Kidney (tissue), 14 donors: ENCODE results near the gene GMEB2. TPM values are rescaled to one million over a fixed set of nuclear protein-coding genes. Genes with fewer than 3 reads are reported as not detected.

Source experiments
- DNase-seq, 5 donors: peaks; one replicate each; pipeline ENCODE4 v3.0.0-alpha.2; 2013 to 2020
- FAIRE-seq: peaks from 2 replicates; lab custom pipeline; 2012; peaks lifted over from hg19 to GRCh38; lab: Jason Lieb, UNC
- H3K27ac ChIP-seq, 2 donors: one replicate each; pipeline ENCODE4 v1.7.0; 2013; ENCODE audit warnings: low read depth in 2 of 2, low read length in 2 of 2, inconsistent platforms in 1 of 2
- H3K27me3 ChIP-seq: one replicate; pipeline ENCODE4 v1.7.1; 2013; ENCODE audit warnings: low read length, inconsistent platforms; ENCODE audit not compliant: control insufficient read depth, insufficient read depth
- H3K36me3 ChIP-seq, 3 donors: one replicate each; pipeline versions ENCODE4 v1.7.0 to v1.7.1; 2013; ENCODE audit warnings: low read length in 3 of 3, control low read depth in 1 of 3, inconsistent platforms in 1 of 3; ENCODE audit not compliant: insufficient read depth in 3 of 3, control insufficient read depth in 2 of 3
- H3K4me1 ChIP-seq, 3 donors: one replicate each; pipeline versions ENCODE4 v1.7.0 to v1.7.1; 2013; ENCODE audit warnings: low read length in 3 of 3, inconsistent platforms in 1 of 3, low read depth in 1 of 3; ENCODE audit not compliant: control insufficient read depth in 2 of 3, insufficient read depth in 2 of 3
- H3K4me3 ChIP-seq, 3 donors: one replicate each; pipeline versions ENCODE4 v1.7.0 to v1.8.1; 2013; ENCODE audit warnings: low read length in 3 of 3, control low read depth in 1 of 3, inconsistent platforms in 1 of 3
- H3K9ac ChIP-seq, 3 donors: one replicate each; pipeline versions ENCODE4 v1.7.0 to v1.7.1; 2013; ENCODE audit warnings: low read length in 3 of 3, control low read depth in 1 of 3, inconsistent platforms in 1 of 3
- H3K9me3 ChIP-seq, 3 donors: one replicate each; pipeline versions ENCODE4 v1.7.0 to v1.7.1; 2013; ENCODE audit warnings: low read length in 3 of 3, control low read depth in 1 of 3, inconsistent platforms in 1 of 3; ENCODE audit not compliant: control insufficient read depth in 2 of 3, insufficient read depth in 1 of 3
- intact Hi-C: fragments of 100-400 bp; cut with DNase I; formaldehyde crosslinking; loops from one replicate; pipeline ENCODE4 v1.11.1; 2022
- polyA plus RNA-seq: library from polyadenylated mRNA; stranded (reverse); fragments of 350-450 nt; fragmentation: Illumina TruSeq; extraction: RNeasy Lipid Tissue Mini Kit (QIAGEN cat#74804); gene quantifications from one replicate; pipeline ENCODE4 v1.2.3, GENCODE V29; 2014; ENCODE audit warnings: low read depth, low replicate concordance; ENCODE audit not compliant: insufficient read depth
- total RNA-seq: library from RNA; stranded (reverse); fragmentation: NEBNext Ultra II Directional; extraction: Animal tissue kit (Norgen Biotek cat#: 25700); gene quantifications from one replicate; pipeline ENCODE4 v1.2.1, GENCODE V29; 2021
- TF ChIP-seq, protein P1 (sequence below): IDR thresholded peaks from 3 replicates; pipeline ENCODE4 v1.5.1; 2012; ENCODE audit warnings: mild to moderate bottlenecking, moderate library complexity, borderline replicate concordance; ENCODE audit not compliant: insufficient read depth; ENCODE audit errors: extremely low read depth
- donor health status: control.
- donor health status: control.
- donor health status: control.
- donor health status: control.
- donor health status: control.
- donor health status: DM: yes; HTN: yes; CAD: no.
- donor health status: Normal renal cell carcinoma (clear cell type).

Gene GMEB2
- total and polyA plus RNA-seq, 2 donors from 2014 or later, result 6.1 to 13.4 TPM

DNA sequence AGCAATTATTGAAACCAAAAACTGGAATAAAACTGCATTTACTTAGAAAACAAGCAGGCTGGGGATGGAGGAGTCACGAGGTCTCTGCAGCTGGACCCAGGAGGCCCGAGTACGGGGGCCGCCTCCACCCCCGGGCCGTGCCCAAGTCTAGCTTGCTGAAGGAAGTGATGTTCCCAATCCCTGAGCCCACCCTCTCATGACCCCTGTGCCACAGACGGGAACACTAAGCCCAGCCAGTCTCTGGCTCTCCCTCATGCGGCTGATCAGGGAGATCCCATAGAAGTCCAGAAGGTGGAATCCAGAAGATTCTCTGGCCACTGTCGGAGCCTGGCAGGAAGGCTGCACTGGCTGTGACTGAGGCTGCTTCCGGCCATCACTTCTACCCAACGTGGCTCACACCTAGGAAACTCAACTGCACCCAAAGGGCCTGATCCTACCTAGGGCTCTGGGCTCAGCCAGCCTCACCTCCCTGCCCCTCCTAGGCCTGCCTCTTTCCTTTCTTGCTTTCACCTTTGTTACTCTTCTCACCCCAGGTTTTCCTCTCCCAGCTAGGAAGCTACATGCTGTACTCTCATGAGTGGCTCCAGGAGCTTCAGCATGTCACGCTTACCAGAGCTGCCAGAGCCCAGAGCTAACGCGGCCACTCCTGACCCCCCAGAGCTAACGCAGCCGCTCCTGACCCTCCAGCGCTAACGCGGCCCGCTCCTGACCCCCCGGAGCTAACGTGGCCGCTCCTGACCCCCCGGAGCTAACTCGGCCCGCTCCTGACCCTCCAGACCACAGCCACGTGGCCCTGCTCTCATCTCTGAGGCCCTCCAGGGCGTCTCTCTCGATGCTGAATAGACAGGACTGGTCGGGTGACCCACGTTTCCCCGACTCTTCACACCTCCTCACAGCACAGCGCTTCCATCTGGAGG lies 28.2 kb downstream of the GMEB2 start:
- no peak for FAIRE-seq
- H3K36me3 ChIP-seq, result peaks cover 0 to 34% (median 6%) of the 10 kb centered on the region in 3 donors

DNA sequence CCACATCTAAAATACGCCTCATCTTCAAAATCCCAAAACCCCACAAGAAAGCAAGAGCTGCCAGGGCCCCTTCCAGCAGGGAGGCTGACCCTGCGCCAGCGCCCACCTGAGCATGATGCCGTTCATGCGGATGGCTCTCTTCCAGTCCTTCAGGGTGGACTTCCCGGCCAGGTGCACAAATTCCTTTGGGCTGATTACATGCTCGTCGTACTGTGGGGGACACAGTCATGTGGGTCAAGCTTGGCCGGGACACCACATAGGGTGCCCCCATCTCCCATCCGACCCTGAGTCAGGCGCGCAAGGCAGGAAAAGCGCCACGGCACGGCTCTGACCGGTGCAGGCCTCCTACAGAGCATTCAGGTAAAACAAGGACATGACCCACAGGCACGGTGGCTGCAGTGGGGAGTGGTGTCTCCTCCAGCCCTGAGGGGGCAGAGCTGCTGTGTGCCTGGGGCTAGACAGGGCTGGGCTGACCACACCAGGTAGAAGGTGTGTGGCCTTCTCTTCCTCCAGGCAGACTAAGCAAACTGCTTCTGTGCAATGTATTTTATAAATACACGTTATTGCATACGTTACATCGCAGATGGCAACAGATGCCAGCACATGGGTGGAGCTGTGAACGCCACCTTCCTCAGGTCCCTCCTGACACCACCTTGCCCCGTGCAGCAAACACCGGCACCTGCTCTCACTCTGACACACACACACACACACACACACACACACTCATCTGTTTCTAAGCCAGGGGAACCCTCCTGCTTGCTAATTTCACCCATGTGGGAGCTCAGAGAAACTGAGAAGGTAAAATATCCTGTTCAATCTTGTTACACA lies 29.0 kb downstream of the GMEB2 start:
- H3K4me1 ChIP-seq, result no peaks in the 10 kb centered on the region
- intact Hi-C loops, result no loop called here
- TF ChIP-seq, protein P1, sequence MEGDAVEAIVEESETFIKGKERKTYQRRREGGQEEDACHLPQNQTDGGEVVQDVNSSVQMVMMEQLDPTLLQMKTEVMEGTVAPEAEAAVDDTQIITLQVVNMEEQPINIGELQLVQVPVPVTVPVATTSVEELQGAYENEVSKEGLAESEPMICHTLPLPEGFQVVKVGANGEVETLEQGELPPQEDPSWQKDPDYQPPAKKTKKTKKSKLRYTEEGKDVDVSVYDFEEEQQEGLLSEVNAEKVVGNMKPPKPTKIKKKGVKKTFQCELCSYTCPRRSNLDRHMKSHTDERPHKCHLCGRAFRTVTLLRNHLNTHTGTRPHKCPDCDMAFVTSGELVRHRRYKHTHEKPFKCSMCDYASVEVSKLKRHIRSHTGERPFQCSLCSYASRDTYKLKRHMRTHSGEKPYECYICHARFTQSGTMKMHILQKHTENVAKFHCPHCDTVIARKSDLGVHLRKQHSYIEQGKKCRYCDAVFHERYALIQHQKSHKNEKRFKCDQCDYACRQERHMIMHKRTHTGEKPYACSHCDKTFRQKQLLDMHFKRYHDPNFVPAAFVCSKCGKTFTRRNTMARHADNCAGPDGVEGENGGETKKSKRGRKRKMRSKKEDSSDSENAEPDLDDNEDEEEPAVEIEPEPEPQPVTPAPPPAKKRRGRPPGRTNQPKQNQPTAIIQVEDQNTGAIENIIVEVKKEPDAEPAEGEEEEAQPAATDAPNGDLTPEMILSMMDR, result no peak
- no peaks in the 10 kb centered on the region for H3K27me3 ChIP-seq
- no peaks in the 10 kb centered on the region for H3K9me3 ChIP-seq
- DNase-seq (peak in 1 of 5 donors; percentile 62), FAIRE-seq (no peak)
- no peak overlapping the region for H3K27ac ChIP-seq
- peaks cover 0 to 38% (median 12%) of the 10 kb centered on the region in 3 donors for H3K36me3 ChIP-seq
- no peak overlapping the region for H3K9ac ChIP-seq
- no peak overlapping the region for H3K4me3 ChIP-seq

More for the DNA sequence above, 28.2 kb downstream of the GMEB2 start:
- Histone ChIP-seq H3K9me3 (no peaks in the 10 kb centered on the region), H3K9ac (no peak overlapping the region), H3K27me3 (no peaks in the 10 kb centered on the region), H3K27ac (no peak overlapping the region), H3K4me3 (no peak overlapping the region), H3K4me1 (no peaks in the 10 kb centered on the region)
- DNase-seq, result peak in 1 of 5 donors; percentile 60
- TF ChIP-seq, protein P1, result no peak
- intact Hi-C loops, result no loop called here

DNA sequence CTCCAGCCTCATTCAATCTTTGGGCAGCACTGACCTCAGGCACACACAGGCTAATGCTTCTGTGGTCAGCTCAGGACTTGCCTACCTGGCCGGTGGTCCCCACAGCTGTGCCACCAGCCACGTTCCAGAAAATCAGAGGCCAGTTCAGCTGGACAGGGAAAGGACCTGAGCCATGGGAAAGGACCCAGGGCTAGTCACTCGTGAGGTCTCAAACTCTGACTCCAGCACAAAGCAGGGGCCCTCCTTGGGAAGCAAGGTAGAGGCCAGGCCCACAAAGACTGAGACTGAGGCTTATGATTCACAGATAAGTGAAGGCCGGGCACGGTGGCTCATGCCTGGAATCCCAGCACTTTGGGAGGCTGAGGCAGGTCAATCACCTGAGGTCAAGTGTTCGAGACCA lies 30.5 kb downstream of the GMEB2 start:
- DNase-seq, result peak in 1 of 5 donors; percentile 21
- H3K36me3 ChIP-seq, result peaks cover 0 to 30% (median 12%) of the 10 kb centered on the region in 3 donors
- TF ChIP-seq, protein P1, result no peak
- intact Hi-C loops, result no loop called here
- no peak overlapping the region for H3K9ac ChIP-seq
- no peak overlapping the region for H3K27ac ChIP-seq
- H3K9me3 ChIP-seq, result no peaks in the 10 kb centered on the region
- H3K4me3 ChIP-seq, result no peak overlapping the region
- FAIRE-seq, result no peak
- no peaks in the 10 kb centered on the region for H3K27me3 ChIP-seq
- H3K4me1 ChIP-seq, result no peaks in the 10 kb centered on the region
